HG03457 (cell line): ENCODE measurements around the gene ELAC2.

ENCODE experiments used
- ATAC-seq: cut with Tn5 transposase; IDR thresholded peaks from one replicate; pipeline ENCODE4 v1.9.1; 2021; ENCODE audit warnings: moderate number of reproducible peaks; ENCODE audit not compliant: unreplicated experiment

ELAC2 gene

GRCh38 chr17:13024526-13025257 lies 6.9 kb upstream of the ELAC2 start:
- ATAC-seq = peak; percentile 60

GRCh38 chr17:13024016-13024415 lies 6.2 kb upstream of the ELAC2 start:
- ATAC-seq = no peak

- peak; percentile 4 for ATAC-seq
Measured at GRCh38 chr17:13016881-13017654, 759 bp downstream of the ELAC2 start.

GRCh38 chr17:13014801-13015200 lies 3.0 kb downstream of the ELAC2 start:
- no peak for ATAC-seq

- no peak for ATAC-seq
Measured at GRCh38 chr17:13010959-13011358, 6.9 kb downstream of the ELAC2 start.

- no peak for ATAC-seq
Measured at GRCh38 chr17:13008461-13008860, 9.4 kb downstream of the ELAC2 start.

GRCh38 chr17:13005530-13005929 lies 12.3 kb downstream of the ELAC2 start:
- no peak for ATAC-seq

- ATAC-seq = no peak
Measured at GRCh38 chr17:13004336-13004735, 13.5 kb downstream of the ELAC2 start.

- ATAC-seq = no peak
Measured at GRCh38 chr17:13003927-13004326, 13.9 kb downstream of the ELAC2 start.

GRCh38 chr17:13003454-13003851 lies 14.4 kb downstream of the ELAC2 start:
- no peak for ATAC-seq

GRCh38 chr17:13002761-13003453 lies 14.9 kb downstream of the ELAC2 start:
- ATAC-seq = no peak

GRCh38 chr17:13001991-13002615 lies 15.7 kb downstream of the ELAC2 start:
- no peak for ATAC-seq

- no peak for ATAC-seq
Measured at GRCh38 chr17:13000561-13000960, 17.3 kb downstream of the ELAC2 start.

- ATAC-seq = no peak
Measured at GRCh38 chr17:12998874-12999273, 19.0 kb downstream of the ELAC2 start.

- ATAC-seq = no peak
Measured at GRCh38 chr17:12998461-12998860, 19.4 kb downstream of the ELAC2 start.

- ATAC-seq = no peak
Measured at GRCh38 chr17:12996941-12997340, 20.9 kb downstream of the ELAC2 start.

GRCh38 chr17:12996357-12996756 lies 21.5 kb downstream of the ELAC2 start:
- no peak for ATAC-seq

- no peak for ATAC-seq
Measured at GRCh38 chr17:12995896-12996295, 21.9 kb downstream of the ELAC2 start.

GRCh38 chr17:12995106-12995895 lies 22.5 kb downstream of the ELAC2 start:
- no peak for ATAC-seq

GRCh38 chr17:12994341-12995074 lies 23.3 kb downstream of the ELAC2 start:
- ATAC-seq = no peak
